ENCODE measurements around the gene GTPBP10.

GTPBP10 gene

DNA sequence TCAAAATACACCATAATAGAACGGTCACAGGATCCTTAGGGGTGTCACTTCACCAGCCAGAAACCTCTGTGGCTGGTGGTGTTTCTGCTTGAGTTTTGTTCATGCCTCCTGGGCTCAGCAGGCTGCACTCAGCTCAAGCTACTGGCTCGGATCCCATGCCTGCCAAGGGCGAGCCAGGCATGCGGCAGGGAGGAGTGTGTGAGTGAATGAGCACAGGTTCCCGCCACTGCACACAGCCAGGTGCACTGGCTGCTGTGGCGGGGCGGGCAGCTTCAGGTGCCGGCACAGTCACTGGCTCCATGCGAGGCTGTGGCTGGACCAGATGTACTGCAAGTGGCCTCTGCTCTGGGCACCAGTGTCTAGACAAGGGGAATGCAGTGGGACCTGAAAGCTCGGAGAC, 86.2 kb downstream of the GTPBP10 start:
- no peak for DNase-seq (ENCODE audit: low spot score)

DNA sequence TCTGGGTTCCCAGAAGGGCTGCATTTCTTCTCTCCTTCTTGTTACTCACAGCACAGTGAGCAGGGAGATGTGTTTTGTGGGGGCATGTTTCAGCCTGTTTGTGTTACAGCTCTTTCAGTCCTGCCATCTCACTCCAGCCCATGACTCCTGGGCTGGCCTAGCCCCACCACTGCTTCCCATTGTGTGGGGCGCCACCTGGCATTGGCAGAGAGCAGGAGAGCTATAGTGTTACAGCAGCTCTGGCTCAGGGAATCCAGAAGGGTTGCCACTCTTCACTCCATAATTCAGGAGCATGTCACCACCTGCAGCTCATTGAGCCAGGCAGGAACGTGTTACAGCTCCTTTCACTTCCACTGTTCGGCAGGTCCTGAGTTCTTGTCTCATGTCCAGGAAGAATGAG, 86.7 kb downstream of the GTPBP10 start:
- DNase-seq (ENCODE audit: low spot score): no peak

Measured in COLO829 (cell line).